ENCODE data around the gene AUTS2.

AUTS2 gene

GRCh38 chr7:69859342-69859741 lies 261.1 kb downstream of the AUTS2 start:
- DNase-seq (ENCODE audit: extremely low read depth, low read depth) = no peak
- H3K4me3 ChIP-seq (replicated peaks; ENCODE audit: low read depth, low read length) = no peak overlapping the region
- no peak for TF ChIP-seq CTCF (IDR thresholded peaks at IDR 0.05; ENCODE audit: low read depth, low read length, missing control alignments)

GRCh38 chr7:69860486-69860885 lies 262.2 kb downstream of the AUTS2 start:
- no peak overlapping the region for H3K4me3 ChIP-seq (replicated peaks; ENCODE audit: low read depth, low read length)
- no peak for DNase-seq (ENCODE audit: extremely low read depth, low read depth)
- no peak for TF ChIP-seq CTCF (IDR thresholded peaks at IDR 0.05; ENCODE audit: low read depth, low read length, missing control alignments)

GRCh38 chr7:69860941-69861622 lies 262.8 kb downstream of the AUTS2 start:
- no peak for DNase-seq (ENCODE audit: extremely low read depth, low read depth)
- no peak for TF ChIP-seq CTCF (IDR thresholded peaks at IDR 0.05; ENCODE audit: low read depth, low read length, missing control alignments)
- no peak overlapping the region for H3K4me3 ChIP-seq (replicated peaks; ENCODE audit: low read depth, low read length)

- no peak for DNase-seq (ENCODE audit: extremely low read depth, low read depth)
- no peak overlapping the region for H3K4me3 ChIP-seq (replicated peaks; ENCODE audit: low read depth, low read length)
- TF ChIP-seq CTCF (IDR thresholded peaks at IDR 0.05; ENCODE audit: low read depth, low read length, missing control alignments) = no peak
Observed at GRCh38 chr7:69862413-69863064, 264.3 kb downstream of the AUTS2 start.

GRCh38 chr7:69864274-69864673 lies 266.0 kb downstream of the AUTS2 start:
- H3K4me3 ChIP-seq (replicated peaks; ENCODE audit: low read depth, low read length) = no peak overlapping the region
- DNase-seq (ENCODE audit: extremely low read depth, low read depth) = no peak
- no peak for TF ChIP-seq CTCF (IDR thresholded peaks at IDR 0.05; ENCODE audit: low read depth, low read length, missing control alignments)

GRCh38 chr7:69864822-69865221 lies 266.5 kb downstream of the AUTS2 start:
- no peak for DNase-seq (ENCODE audit: extremely low read depth, low read depth)
- no peak overlapping the region for H3K4me3 ChIP-seq (replicated peaks; ENCODE audit: low read depth, low read length)
- no peak for TF ChIP-seq CTCF (IDR thresholded peaks at IDR 0.05; ENCODE audit: low read depth, low read length, missing control alignments)

Data from HFF-Myc (cell line).